ENCODE results near the gene GLIS1.

DNA sequence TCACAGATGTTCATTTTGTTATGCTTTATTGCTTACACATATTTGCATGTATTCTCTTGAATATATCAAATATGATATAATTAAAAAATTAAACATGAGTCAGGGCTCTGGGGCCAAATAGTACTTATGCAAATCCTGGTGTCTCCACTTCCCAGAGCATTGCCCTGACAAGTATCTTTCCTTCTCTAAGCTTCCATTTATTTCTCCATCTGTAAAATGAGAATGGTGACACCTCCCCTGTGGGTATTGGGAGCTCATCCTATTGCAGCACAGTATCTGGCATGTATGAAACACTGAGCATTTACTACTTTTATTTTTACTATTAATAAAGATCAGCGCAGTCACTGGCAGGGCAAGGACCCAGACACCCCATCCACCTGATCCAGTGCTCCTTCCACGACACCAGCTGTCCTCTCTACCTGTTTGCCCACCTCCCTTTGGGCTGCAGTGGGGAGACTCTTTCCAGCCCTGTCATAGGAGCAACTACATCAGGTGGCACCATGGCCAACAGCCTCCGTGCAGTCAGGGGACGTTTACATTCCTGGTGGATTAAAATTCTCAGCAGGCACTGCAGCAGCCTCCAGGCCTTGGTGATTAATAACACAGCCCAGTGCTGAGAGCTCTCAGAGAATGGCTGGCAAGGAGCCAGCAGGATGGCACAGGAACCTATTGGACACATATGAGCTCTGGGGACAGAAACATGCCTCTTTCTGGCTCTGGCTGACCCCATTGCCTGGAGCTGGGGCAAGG is 166.7 kb downstream of the GLIS1 start:
- TF ChIP-seq, protein P1, sequence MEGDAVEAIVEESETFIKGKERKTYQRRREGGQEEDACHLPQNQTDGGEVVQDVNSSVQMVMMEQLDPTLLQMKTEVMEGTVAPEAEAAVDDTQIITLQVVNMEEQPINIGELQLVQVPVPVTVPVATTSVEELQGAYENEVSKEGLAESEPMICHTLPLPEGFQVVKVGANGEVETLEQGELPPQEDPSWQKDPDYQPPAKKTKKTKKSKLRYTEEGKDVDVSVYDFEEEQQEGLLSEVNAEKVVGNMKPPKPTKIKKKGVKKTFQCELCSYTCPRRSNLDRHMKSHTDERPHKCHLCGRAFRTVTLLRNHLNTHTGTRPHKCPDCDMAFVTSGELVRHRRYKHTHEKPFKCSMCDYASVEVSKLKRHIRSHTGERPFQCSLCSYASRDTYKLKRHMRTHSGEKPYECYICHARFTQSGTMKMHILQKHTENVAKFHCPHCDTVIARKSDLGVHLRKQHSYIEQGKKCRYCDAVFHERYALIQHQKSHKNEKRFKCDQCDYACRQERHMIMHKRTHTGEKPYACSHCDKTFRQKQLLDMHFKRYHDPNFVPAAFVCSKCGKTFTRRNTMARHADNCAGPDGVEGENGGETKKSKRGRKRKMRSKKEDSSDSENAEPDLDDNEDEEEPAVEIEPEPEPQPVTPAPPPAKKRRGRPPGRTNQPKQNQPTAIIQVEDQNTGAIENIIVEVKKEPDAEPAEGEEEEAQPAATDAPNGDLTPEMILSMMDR (optimal IDR thresholded peaks at IDR 0.05 in 1 of 3, IDR thresholded peaks at IDR 0.05 in 1 of 3, conservative IDR thresholded peaks at IDR 0.05 in 1 of 3; ENCODE audit: extremely low read depth in 1 of 3, insufficient read depth in 2 of 3, low read length in 3 of 3), result no peak
- TF ChIP-seq EZH2 (IDR thresholded peaks at IDR 0.05; ENCODE audit: low read length), result no peak

All from keratinocyte (primary cell).